ENCODE measurements around the gene SND1. TPM values are rescaled to one million over a fixed set of nuclear protein-coding genes. Genes with fewer than 3 reads are reported as not detected.

Gene SND1
- total RNA-seq, result 100 to 1,000 TPM in 5 of 6 experiments, 10 to 100 TPM in 1; 77.5 to 150 (median 126) TPM
- long read RNA-seq, transcript SND1-201 (24 exons, 3,476 nt), result major isoform, 6 of 11 reads
- long read RNA-seq, partial matches to known transcripts, result 3 of 11 reads
- long read RNA-seq, other reads (novel, unspliced or antisense), result 2 of 11 reads

GRCh38 chr7:127651556-127652332 lies at the start of gene SND1:
TSS of gene SND1 (plus strand) at chr7:127652194. CDS start at chr7:127652374, 180 bp downstream.
- TF ChIP-seq POLR2A (IDR thresholded peaks at IDR 0.05) (peak; percentile 88), CTCF (IDR thresholded peaks at IDR 0.05) (no peak)
- 0% methylated on average over 22 of the region's 67 CpGs for WGBS (ENCODE audit: insufficient coverage, low coverage, low lambda C conversion rate, missing lambda C conversion rate)
- H3K27me3 ChIP-seq, result no peaks in the 10 kb centered on the region
- H3K27ac ChIP-seq, result peak within 1 kb of the TSS; percentile 96 to 99 (median 96)
- peaks cover 0 to 27% (median 12%) of the 10 kb centered on the region in 4 donors for H3K4me1 ChIP-seq
- intact Hi-C loops (cut with DNase I), result no loop called here
- ATAC-seq (peak; percentile 94 to 97 (median 96)), DNase-seq (peak; percentile 99 to 100 (median 100))
- H3K4me3 ChIP-seq, result peak within 1 kb of the TSS; percentile 86 to 98 (median 93)
- H3K36me3 ChIP-seq, result no peaks in the 10 kb centered on the region
- no peaks in the 10 kb centered on the region for H3K9me3 ChIP-seq

- no peaks in the 10 kb centered on the region for H3K4me1 ChIP-seq
- WGBS (ENCODE audit: insufficient coverage, low coverage, low lambda C conversion rate, missing lambda C conversion rate), result no CpG with 5 or more reads among the region's 6 CpGs
- TF ChIP-seq CTCF (IDR thresholded peaks at IDR 0.05) (no peak), POLR2A (IDR thresholded peaks at IDR 0.05) (no peak)
- no peak overlapping the region for H3K4me3 ChIP-seq
- no peaks in the 10 kb centered on the region for H3K36me3 ChIP-seq
- ATAC-seq, result no peak
- no peak overlapping the region for H3K27ac ChIP-seq
- no peak for DNase-seq
- no peaks in the 10 kb centered on the region for H3K9me3 ChIP-seq
- intact Hi-C loops (cut with DNase I), result no loop called here
- H3K27me3 ChIP-seq, result no peaks in the 10 kb centered on the region
Measured at GRCh38 chr7:127608446-127608845, 43.5 kb upstream of the SND1 start.

GRCh38 chr7:127609297-127609696 lies 42.7 kb upstream of the SND1 start:
- no peaks in the 10 kb centered on the region for H3K4me1 ChIP-seq
- DNase-seq (no peak), ATAC-seq (no peak)
- no peak overlapping the region for H3K4me3 ChIP-seq
- WGBS (ENCODE audit: insufficient coverage, low coverage, low lambda C conversion rate, missing lambda C conversion rate), result 88% methylated on average over 3 of the region's 6 CpGs
- H3K36me3 ChIP-seq, result no peaks in the 10 kb centered on the region
- intact Hi-C loops (cut with DNase I), result no loop called here
- no peaks in the 10 kb centered on the region for H3K9me3 ChIP-seq
- no peak overlapping the region for H3K27ac ChIP-seq
- TF ChIP-seq POLR2A (IDR thresholded peaks at IDR 0.05) (no peak), CTCF (IDR thresholded peaks at IDR 0.05) (no peak)
- H3K27me3 ChIP-seq, result no peaks in the 10 kb centered on the region

GRCh38 chr7:127612263-127612662 lies 39.7 kb upstream of the SND1 start:
- ATAC-seq (no peak), DNase-seq (no peak)
- intact Hi-C loops (cut with DNase I), result no loop called here
- no peak for TF ChIP-seq POLR2A (IDR thresholded peaks at IDR 0.05)
- no peak for TF ChIP-seq CTCF (IDR thresholded peaks at IDR 0.05)
- 57% methylated on average over 1 of the region's 1 CpG for WGBS (ENCODE audit: insufficient coverage, low coverage, low lambda C conversion rate, missing lambda C conversion rate)
- Histone ChIP-seq H3K36me3 (no peaks in the 10 kb centered on the region), H3K27me3 (no peaks in the 10 kb centered on the region), H3K9me3 (no peaks in the 10 kb centered on the region), H3K27ac (no peak overlapping the region), H3K4me3 (no peak overlapping the region), H3K4me1 (no peaks in the 10 kb centered on the region)

Data from right lobe of liver (tissue), 6 donors.